ENCODE measurements around the gene FBXO17. TPM values are rescaled to one million over a fixed set of nuclear protein-coding genes. Genes with fewer than 3 reads are reported as not detected.

Gene FBXO17
- total RNA-seq, 4 donors from 2014 or later = 24.9 to 47.8 (median 34.8) TPM

DNA sequence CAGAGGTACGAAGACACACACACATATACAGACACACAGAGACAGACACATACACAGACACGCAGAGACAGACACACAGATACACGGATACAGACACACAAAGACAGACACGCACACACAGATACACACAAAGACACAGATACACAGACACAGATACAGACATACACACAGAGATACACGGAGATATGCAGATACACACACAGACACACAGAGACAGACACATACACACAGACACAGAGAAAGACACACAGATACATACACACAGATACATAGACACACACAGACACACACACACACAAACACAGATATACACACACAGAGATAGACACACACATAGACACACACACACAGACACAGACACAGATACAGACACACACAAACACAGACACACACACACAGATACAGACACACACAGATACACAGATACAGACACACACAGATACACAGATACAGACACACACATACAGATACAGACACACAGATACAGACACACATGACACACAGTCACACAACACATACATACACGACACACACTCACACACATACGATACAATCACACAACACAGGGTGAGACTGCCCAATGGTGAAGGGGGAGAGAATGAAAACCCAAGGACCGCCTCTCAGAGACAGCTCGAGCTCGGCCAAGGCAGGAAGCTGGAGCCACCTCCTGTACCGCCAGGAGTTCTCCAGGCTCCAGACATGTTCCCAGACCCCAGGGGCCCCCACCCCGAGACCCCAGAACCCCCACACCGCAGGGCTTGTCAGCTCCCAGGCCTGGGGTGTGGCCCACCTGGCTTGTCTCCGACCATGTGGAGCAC lies 54.7 kb downstream of the FBXO17 start:
- Histone ChIP-seq H3K36me3 (peaks cover 10 to 50% (median 33%) of the 10 kb centered on the region in 4 donors), H3K4me3 (no peak overlapping the region), H3K27me3 (no peaks in the 10 kb centered on the region), H3K27ac (replicated peaks in 1 of 4) (no peak overlapping the region), H3K9me3 (no peaks in the 10 kb centered on the region), H3K4me1 (no peaks in the 10 kb centered on the region)
- 72% methylated on average over 10 of the region's 14 CpGs for WGBS
- intact Hi-C loops (cut with DNase I) = loop anchor here (10.0 kb wide), 1 partner anchor 376 kb away; no protein-coding TSS in a partner anchor
- TF ChIP-seq EP300 (IDR thresholded peaks at IDR 0.05) = no peak
- TF ChIP-seq, protein P1, sequence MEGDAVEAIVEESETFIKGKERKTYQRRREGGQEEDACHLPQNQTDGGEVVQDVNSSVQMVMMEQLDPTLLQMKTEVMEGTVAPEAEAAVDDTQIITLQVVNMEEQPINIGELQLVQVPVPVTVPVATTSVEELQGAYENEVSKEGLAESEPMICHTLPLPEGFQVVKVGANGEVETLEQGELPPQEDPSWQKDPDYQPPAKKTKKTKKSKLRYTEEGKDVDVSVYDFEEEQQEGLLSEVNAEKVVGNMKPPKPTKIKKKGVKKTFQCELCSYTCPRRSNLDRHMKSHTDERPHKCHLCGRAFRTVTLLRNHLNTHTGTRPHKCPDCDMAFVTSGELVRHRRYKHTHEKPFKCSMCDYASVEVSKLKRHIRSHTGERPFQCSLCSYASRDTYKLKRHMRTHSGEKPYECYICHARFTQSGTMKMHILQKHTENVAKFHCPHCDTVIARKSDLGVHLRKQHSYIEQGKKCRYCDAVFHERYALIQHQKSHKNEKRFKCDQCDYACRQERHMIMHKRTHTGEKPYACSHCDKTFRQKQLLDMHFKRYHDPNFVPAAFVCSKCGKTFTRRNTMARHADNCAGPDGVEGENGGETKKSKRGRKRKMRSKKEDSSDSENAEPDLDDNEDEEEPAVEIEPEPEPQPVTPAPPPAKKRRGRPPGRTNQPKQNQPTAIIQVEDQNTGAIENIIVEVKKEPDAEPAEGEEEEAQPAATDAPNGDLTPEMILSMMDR (IDR thresholded peaks at IDR 0.05) = no peak
- TF ChIP-seq POLR2A (IDR thresholded peaks at IDR 0.05; ENCODE audit: low read depth) = no peak
- no peak for TF ChIP-seq POLR2AphosphoS5 (IDR thresholded peaks at IDR 0.05)
- DNase-seq (ENCODE audit: extremely low spot score) = no peak

DNA sequence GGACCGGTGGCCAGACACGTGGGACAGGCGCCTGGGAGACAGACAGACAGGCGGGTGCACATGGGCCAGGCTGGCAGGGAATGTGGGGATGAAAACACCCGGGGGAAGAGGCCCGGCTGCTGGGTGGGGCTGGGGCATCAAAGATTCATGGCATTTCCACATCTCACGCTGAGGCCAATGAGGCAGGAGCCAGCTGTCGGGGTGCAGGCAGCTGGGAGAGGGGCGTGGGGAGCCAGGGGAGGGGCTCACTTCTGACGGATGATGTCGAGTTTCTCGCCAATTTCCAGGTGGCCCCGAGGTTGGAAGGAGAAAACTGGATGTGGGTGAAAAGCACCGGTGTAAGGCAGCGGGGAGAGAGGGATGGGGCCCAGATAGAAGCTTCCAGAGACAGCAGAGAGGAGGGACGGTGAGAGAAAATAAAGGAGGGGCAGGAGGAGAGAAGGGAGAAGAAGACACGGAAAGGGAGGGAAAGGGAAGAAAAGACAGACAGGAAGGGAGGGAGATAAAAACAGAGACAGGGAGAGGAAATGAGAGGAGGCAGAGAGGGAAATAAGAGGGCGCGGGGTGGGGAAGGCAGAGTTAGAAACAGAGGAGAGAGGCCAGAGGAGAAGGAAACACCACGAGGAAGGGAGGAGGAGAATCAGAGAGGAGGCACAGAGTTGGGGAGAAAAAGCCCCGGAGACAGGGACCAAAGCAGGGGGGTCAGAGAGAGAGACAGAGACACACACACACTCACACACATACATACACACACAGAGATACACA lies 55.5 kb downstream of the FBXO17 start:
- no peak for DNase-seq (ENCODE audit: extremely low spot score)
- Histone ChIP-seq H3K9me3 (no peaks in the 10 kb centered on the region), H3K4me1 (no peaks in the 10 kb centered on the region), H3K27ac (replicated peaks in 1 of 4) (no peak overlapping the region), H3K4me3 (no peak overlapping the region), H3K36me3 (peaks cover 3 to 50% (median 31%) of the 10 kb centered on the region in 4 donors), H3K27me3 (no peaks in the 10 kb centered on the region)
- intact Hi-C loops (cut with DNase I) = loop anchor here (10.0 kb wide), 1 partner anchor 375 kb away; no protein-coding TSS in a partner anchor
- TF ChIP-seq POLR2A (IDR thresholded peaks at IDR 0.05; ENCODE audit: low read depth) (no peak), EP300 (IDR thresholded peaks at IDR 0.05) (no peak), POLR2AphosphoS5 (IDR thresholded peaks at IDR 0.05) (no peak)
- TF ChIP-seq, protein P1 (IDR thresholded peaks at IDR 0.05) = no peak
- WGBS = 61% methylated on average over 21 of the region's 21 CpGs

DNA sequence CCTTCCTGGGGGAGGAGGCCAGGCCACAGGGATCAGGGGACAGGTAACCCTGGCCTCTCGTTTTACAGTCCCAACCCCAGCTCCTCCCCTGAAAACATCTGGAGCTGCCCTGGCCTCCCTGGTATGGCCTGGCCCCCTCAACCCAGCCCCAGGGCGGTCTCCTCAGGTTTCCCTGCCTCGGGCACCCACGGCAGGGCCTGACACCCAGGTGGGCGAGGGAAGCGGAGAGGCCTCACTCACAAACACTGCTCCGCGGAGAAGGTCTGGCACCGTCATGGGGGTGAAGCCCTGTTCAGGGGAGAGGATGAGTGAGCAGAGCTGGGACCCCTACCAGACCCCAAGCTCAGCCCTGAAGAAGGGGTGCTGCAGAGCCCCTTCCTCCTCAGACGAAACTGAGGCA lies 57.0 kb downstream of the FBXO17 start:
- TF ChIP-seq, protein P1 (IDR thresholded peaks at IDR 0.05) = no peak
- no peak for TF ChIP-seq POLR2A (IDR thresholded peaks at IDR 0.05; ENCODE audit: low read depth)
- no peak for TF ChIP-seq EP300 (IDR thresholded peaks at IDR 0.05)
- no peak for TF ChIP-seq POLR2AphosphoS5 (IDR thresholded peaks at IDR 0.05)
- WGBS = 98% methylated on average over 6 of the region's 10 CpGs
- no peak for DNase-seq (ENCODE audit: extremely low spot score)

DNA sequence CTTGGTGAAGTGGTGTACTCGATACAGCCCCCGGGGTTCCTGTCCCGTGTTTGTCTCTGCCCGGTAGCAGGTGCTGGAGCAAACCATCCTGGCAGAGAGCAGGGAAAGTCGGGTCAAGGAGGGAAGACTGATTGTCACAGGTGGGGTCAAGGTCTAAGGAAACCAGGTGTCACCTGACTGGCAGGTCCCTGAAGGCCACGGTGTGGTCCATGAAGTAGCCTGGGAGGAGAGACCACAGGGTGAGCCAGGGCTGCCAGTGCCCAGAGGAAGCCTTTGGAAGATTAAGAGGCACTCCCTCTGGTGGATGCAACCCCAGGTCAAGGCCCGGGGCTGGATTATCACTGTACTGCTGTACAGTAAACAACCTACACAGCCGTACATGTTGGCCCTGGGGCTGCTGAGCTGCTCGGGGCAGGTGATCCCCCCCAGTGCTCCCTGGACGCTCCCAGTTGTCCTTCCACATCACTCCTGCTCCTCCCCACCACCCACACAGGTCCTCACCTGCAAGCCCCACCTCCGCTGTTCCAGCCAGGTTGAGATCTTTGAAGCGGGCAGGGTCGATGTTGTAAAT lies 57.5 kb downstream of the FBXO17 start:
- no peak for TF ChIP-seq EP300 (IDR thresholded peaks at IDR 0.05)
- TF ChIP-seq, protein P1 (IDR thresholded peaks at IDR 0.05) = no peak
- no peak for TF ChIP-seq POLR2A (IDR thresholded peaks at IDR 0.05; ENCODE audit: low read depth)
- TF ChIP-seq POLR2AphosphoS5 (IDR thresholded peaks at IDR 0.05) = no peak
- Histone ChIP-seq H3K4me3 (no peak overlapping the region), H3K36me3 (peaks cover 0 to 36% (median 21%) of the 10 kb centered on the region in 4 donors), H3K9me3 (no peaks in the 10 kb centered on the region), H3K4me1 (no peaks in the 10 kb centered on the region), H3K27ac (replicated peaks in 1 of 4) (no peak overlapping the region), H3K27me3 (no peaks in the 10 kb centered on the region)
- no peak for DNase-seq (ENCODE audit: extremely low spot score)
- intact Hi-C loops (cut with DNase I) = no loop called here
- WGBS = 90% methylated on average over 8 of the region's 13 CpGs

More for the DNA sequence above, 57.0 kb downstream of the FBXO17 start:
- intact Hi-C loops (cut with DNase I) = no loop called here
- H3K4me1 ChIP-seq = no peaks in the 10 kb centered on the region
- no peaks in the 10 kb centered on the region for H3K27me3 ChIP-seq
- H3K4me3 ChIP-seq = no peak overlapping the region
- peaks cover 0 to 38% (median 21%) of the 10 kb centered on the region in 4 donors for H3K36me3 ChIP-seq
- H3K9me3 ChIP-seq = no peaks in the 10 kb centered on the region
- H3K27ac ChIP-seq (replicated peaks in 1 of 4) = no peak overlapping the region

All from esophagus muscularis mucosa (tissue), 4 donors.